ENCODE data around the gene TRIM54. TPM values are rescaled to one million over a fixed set of nuclear protein-coding genes. Genes with fewer than 3 reads are reported as not detected.

Gene TRIM54
- total and polyA plus RNA-seq, 2 of the 8 experiments (the other 6 are each of a cell fraction or from before 2014, with no cell fraction given): 3.9 to 5.8 TPM

GRCh38 chr2:27261926-27262298 is 20.3 kb upstream of the TRIM54 start:
- Histone ChIP-seq H3K4me1 (replicated peaks in 1 of 4; ENCODE audit: control insufficient read depth in 3 of 4, insufficient read depth in 4 of 4, low read length in 3 of 4) (peaks cover 3 to 19% (median 14%) of the 10 kb centered on the region in 4 experiments), H3K56ac (replicated peaks; ENCODE audit: insufficient read length, low read depth, low read length) (no peak overlapping the region), H3K27ac (ENCODE audit: low read depth, low read length) (no peak overlapping the region), H3K4ac (replicated peaks; ENCODE audit: insufficient read length, low read depth, low read length) (no peak overlapping the region), H3K27me3 (replicated peaks in 1 of 4; ENCODE audit: control insufficient read depth in 3 of 4, extremely low read depth in 1 of 4, insufficient read depth in 3 of 4, low read length in 3 of 4) (peaks cover 39 to 67% (median 59%) of the 10 kb centered on the region in 4 experiments), H3K4me2 (ENCODE audit: insufficient read depth in 1 of 2, low read depth in 2 of 2, low read length in 2 of 2) (peak overlapping the region; percentile 88 to 99), H2BK120ac (replicated peaks; ENCODE audit: low read depth, low read length) (no peak overlapping the region), H4K20me1 (replicated peaks in 1 of 2; ENCODE audit: control insufficient read depth in 1 of 2, insufficient read depth in 2 of 2, low read length in 2 of 2) (peaks cover 0 to 8% of the 10 kb centered on the region in 2 experiments), H2AFZ (ENCODE audit: low read length) (no peak overlapping the region), H2BK5ac (ENCODE audit: low read depth, low read length) (no peak overlapping the region), H3K4me3 (ENCODE audit: extremely low read depth in 1 of 4, insufficient read depth in 2 of 4, low read depth in 3 of 4, low read length in 4 of 4) (peak overlapping the region; percentile 60 to 85 (median 63)), H3K18ac (ENCODE audit: extremely low read depth, low read length) (peak overlapping the region; percentile 15; the same call in 1 of the 2 replicates), H2BK15ac (ENCODE audit: low read length) (no peak overlapping the region), H3K23ac (ENCODE audit: insufficient read length) (no peak overlapping the region), H4K8ac (ENCODE audit: extremely low read depth, insufficient read depth, low read length) (peak overlapping the region; percentile 45; the same call in 1 of the 2 replicates), H3K9me3 (ENCODE audit: insufficient read depth in 2 of 2, low read depth in 1 of 2, low read length in 1 of 2) (no peaks in the 10 kb centered on the region), H2BK12ac (ENCODE audit: low read depth, low read length) (no peak overlapping the region), H2BK20ac (ENCODE audit: low read length) (no peak overlapping the region), H3K23me2 (ENCODE audit: low read depth, low read length) (peaks cover 19% of the 10 kb centered on the region; the same call in 1 of the 2 replicates), H3K14ac (ENCODE audit: insufficient read length) (no peak overlapping the region), H3K36me3 (ENCODE audit: control insufficient read depth in 2 of 4, insufficient read depth in 4 of 4, low read length in 3 of 4) (no peaks in the 10 kb centered on the region), H3K9ac (replicated peaks in 1 of 4; ENCODE audit: extremely low read depth in 1 of 4, low read depth in 3 of 4, low read length in 3 of 4) (peak overlapping the region in 3 of 4 experiments; percentile 1 to 65 (median 4); a peak in 1 of 7 replicates), H3K79me2 (ENCODE audit: control insufficient read depth in 1 of 2, insufficient read depth in 2 of 2, low read length in 2 of 2) (peaks cover 0 to 2% of the 10 kb centered on the region in 2 experiments; a peak in 1 of 4 replicates), H2AK5ac (ENCODE audit: low read depth, low read length) (no peak overlapping the region), H3K79me1 (ENCODE audit: low read depth, low read length) (no peaks in the 10 kb centered on the region), H4K91ac (replicated peaks; ENCODE audit: insufficient read length, low read length) (no peak overlapping the region), H4K5ac (ENCODE audit: insufficient read length, low read depth, low read length) (no peak overlapping the region)
- 7% methylated on average over 10 of the region's 40 CpGs; no CpG with 5 or more reads in 1 of the 2 experiments for WGBS, 2 experiments (ENCODE audit: extremely low coverage in 1 of 2, insufficient coverage in 1 of 2, insufficient read length in 1 of 2, insufficient replicate concordance in 2 of 2, low coverage in 1 of 2, low lambda C conversion rate in 2 of 2, missing lambda C conversion rate in 1 of 2)
- no peak for TF ChIP-seq GTF2F1 (IDR thresholded peaks at IDR 0.05; ENCODE audit: borderline replicate concordance, low read depth, low read length)
- 0 out of 2 replicates have a peak, but pooled peaks have one; percentile 47 for TF ChIP-seq SUZ12 (IDR thresholded peaks at IDR 0.05; ENCODE audit: low read length)
- TF ChIP-seq NANOG (IDR thresholded peaks at IDR 0.05; ENCODE audit: insufficient read depth, low read depth, low read length, poor library complexity, severe bottlenecking): no peak
- no peak for TF ChIP-seq TAF1 (IDR thresholded peaks at IDR 0.05; ENCODE audit: low read depth, low read length)
- no peak for TF ChIP-seq CTBP2 (IDR thresholded peaks at IDR 0.05; ENCODE audit: borderline replicate concordance, insufficient read depth, insufficient read length, low read length)
- peak; percentile 25 for TF ChIP-seq EZH2 (IDR thresholded peaks at IDR 0.05; ENCODE audit: low read depth, low read length, severe bottlenecking)
- ChIA-PET POLR2A (ENCODE audit: partially characterized antibody) (interaction anchor here (0.7 to 8.2 kb wide), 7 partner anchors 11 to 53 kb away, joined by 3 to 71 read pairs (median 5); partner anchors contain the start of genes ATRAID, CAD, DNAJC5G and SLC5A6), CTCF (ENCODE audit: partially characterized antibody) (interaction anchor here (0.9 to 14.1 kb wide), 4 partner anchors 11 to 19 kb away, joined by 3 to 288 read pairs (median 16); partner anchors contain the start of genes DNAJC5G and TRIM54)
- peak in 1 of 2 experiments; percentile 55 for DNase-seq (ENCODE audit: low read depth in 1 of 2, low spot score in 2 of 2)
- no peak for FAIRE-seq

Data from H1 (cell line).